ENCODE results near the gene THSD7A.

- no peak for TF ChIP-seq CTCF (conservative IDR thresholded peaks at IDR 0.05)
- no peak for TF ChIP-seq EZH2 (IDR thresholded peaks at IDR 0.05; ENCODE audit: low read depth)
Observed at GRCh38 chr7:11754933-11755332, 77.1 kb downstream of the THSD7A start.
